Ascending aorta (tissue), 2 donors: ENCODE data around the gene AOC3. TPM values are rescaled to one million over a fixed set of nuclear protein-coding genes. Genes with fewer than 3 reads are reported as not detected.
"Not testable (repeated sequence)": the region's sequence is repeated elsewhere in the genome, so short reads cannot be mapped to it uniquely, and the experiment has no call there.

Experiments used
- DNase-seq, 2 donors: peaks; one replicate each; pipeline ENCODE4 v3.0.0-alpha.2; 2019; ENCODE audit warnings: low spot score in 2 of 2
- H3K27ac ChIP-seq, 2 donors: fragments of 200-600 bp; sonication (generic); one replicate each; pipeline ENCODE4 v1.5.1; 2016 to 2017; ENCODE audit warnings: mild to moderate bottlenecking in 1 of 2
- H3K27me3 ChIP-seq: fragments of 200-600 bp; sonication (generic); one replicate; pipeline ENCODE4 v1.5.1; 2017
- H3K36me3 ChIP-seq, 2 donors: fragments of 200-600 bp; sonication (generic); one replicate each; pipeline ENCODE4 v1.5.1; 2016
- H3K4me1 ChIP-seq, 2 donors: fragments of 200-600 bp; sonication (generic); one replicate each; pipeline ENCODE4 v1.5.1; 2016 to 2017; ENCODE audit warnings: mild to moderate bottlenecking in 1 of 2
- H3K4me3 ChIP-seq, 2 donors: fragments of 200-600 bp; sonication (generic); one replicate each; pipeline ENCODE4 v1.5.1; 2016 to 2017; ENCODE audit warnings: mild to moderate bottlenecking in 1 of 2
- H3K9me3 ChIP-seq, 2 donors: fragments of 200-600 bp; sonication (generic); one replicate each; pipeline ENCODE4 v1.5.1; 2016
- CTCF ChIP-seq, 3 experiments: fragments of 200-600 bp in 2 of 3; fragments of 450-650 bp in 1 of 3; sonication (generic) in 2 of 3; IDR thresholded peaks; one replicate each; pipeline ENCODE4 v1.5.1; 2016 to 2019; ENCODE audit warnings: antibody characterized with exemption in 3 of 3, mild to moderate bottlenecking in 1 of 3, moderate library complexity in 1 of 3
- intact Hi-C: fragments of 100-400 bp; cut with DNase I; formaldehyde crosslinking; loops from one replicate; pipeline ENCODE4 v1.15.1; 2023
- total RNA-seq: library from RNA; depleted of rRNA; stranded (reverse); fragments of >200 nt; gene quantifications from one replicate; pipeline ENCODE4 v1.1.0, GENCODE V29; 2016

AOC3 gene
- total RNA-seq, 1 donor from 2014 or later, result 128 TPM

DNA sequence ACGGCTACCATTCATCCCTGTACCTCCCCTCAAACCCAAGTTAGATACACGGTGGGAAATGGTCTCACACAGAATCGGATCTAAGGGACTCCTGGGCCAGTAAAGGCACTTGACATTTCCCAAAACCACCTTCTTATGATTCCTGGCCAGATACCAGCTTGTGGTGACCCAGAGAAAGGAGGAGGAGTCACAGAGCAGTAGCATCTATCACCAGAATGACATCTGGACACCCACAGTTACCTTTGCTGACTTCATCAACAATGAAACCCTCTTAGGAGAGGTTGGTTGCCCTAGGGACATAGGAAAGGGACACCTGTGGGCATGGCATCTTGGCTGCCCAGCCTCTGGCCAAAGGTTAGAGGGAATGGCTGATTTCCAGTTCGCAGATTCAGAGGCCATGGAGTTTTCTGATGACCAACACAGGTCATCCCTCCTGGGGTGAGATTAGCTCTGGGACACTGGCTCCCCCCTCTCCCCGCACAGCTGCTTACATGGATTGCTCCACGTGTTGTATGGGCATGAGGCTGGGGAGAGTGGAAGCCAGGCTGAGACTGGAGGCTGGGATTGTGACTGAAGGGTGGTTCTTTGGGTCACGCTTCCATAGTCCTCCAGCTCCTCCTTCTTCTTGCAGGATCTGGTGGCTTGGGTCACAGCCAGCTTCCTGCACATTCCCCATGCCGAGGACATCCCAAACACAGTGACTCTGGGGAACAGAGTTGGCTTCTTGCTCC is 1.4 kb upstream of the AOC3 start:
- Histone ChIP-seq H3K4me3 (peak overlapping the region in 1 of 2 donors; percentile 62), H3K4me1 (peaks cover 0 to 17% of the 10 kb centered on the region in 2 donors), H3K36me3 (peaks cover 9 to 13% of the 10 kb centered on the region in 2 donors), H3K27ac (peak overlapping the region in 1 of 2 donors; percentile 19), H3K27me3 (no peaks in the 10 kb centered on the region), H3K9me3 (no peaks in the 10 kb centered on the region)
- intact Hi-C loops, result loop anchor here (2.0 to 10.0 kb wide), 2 partner anchors 45 to 145 kb away; partner anchors contain the start of gene RPL27
- no peak for TF ChIP-seq CTCF (IDR thresholded peaks at IDR 0.05)
- DNase-seq, result no peak

- intact Hi-C loops, result loop anchor here (1.0 to 2.0 kb wide), 2 partner anchors 43 to 78 kb away; no protein-coding TSS in a partner anchor
- not testable (repeated sequence) for H3K36me3 ChIP-seq, DNase-seq, H3K27me3 ChIP-seq, H3K9me3 ChIP-seq
- Histone ChIP-seq H3K27ac (peak overlapping the region; percentile 83 to 84), H3K4me3 (peak overlapping the region; percentile 51 to 62), H3K4me1 (peaks cover 0 to 23% of the 10 kb centered on the region in 2 donors)
Observed at GRCh38 chr17:42851371-42852240, 607 bp downstream of the AOC3 start.

GRCh38 chr17:42852351-42852750 is 1.4 kb downstream of the AOC3 start:
- Histone ChIP-seq H3K4me1 (peaks cover 0 to 23% of the 10 kb centered on the region in 2 donors), H3K4me3 (peak overlapping the region; percentile 51 to 62), H3K27ac (peak overlapping the region; percentile 83 to 84), H3K36me3 (peaks cover 3 to 8% of the 10 kb centered on the region in 2 donors), H3K27me3 (no peaks in the 10 kb centered on the region), H3K9me3 (no peaks in the 10 kb centered on the region)
- intact Hi-C loops, result no loop called here
- no peak for TF ChIP-seq CTCF (IDR thresholded peaks at IDR 0.05)
- DNase-seq, result no peak

DNA sequence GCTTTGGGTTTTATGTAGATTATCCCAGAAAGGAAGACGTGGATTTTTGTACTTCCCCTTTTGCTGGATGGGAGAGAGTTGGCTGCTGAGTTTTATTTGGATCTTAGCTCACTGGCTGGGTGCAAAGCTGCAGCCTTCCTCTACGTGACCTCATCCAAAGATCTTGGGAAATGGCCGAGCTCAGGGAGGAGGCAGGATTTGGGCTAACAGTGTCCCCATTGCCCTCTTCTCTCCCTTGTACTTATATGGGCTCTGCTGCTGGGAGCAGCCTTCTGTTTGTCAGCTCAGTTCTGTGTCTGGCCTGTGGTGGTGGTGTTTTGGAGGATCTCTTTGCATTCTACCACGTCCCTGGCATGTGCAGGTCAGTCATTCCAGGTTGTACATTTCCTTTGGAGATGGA is 2.0 kb downstream of the AOC3 start:
- peaks cover 0 to 23% of the 10 kb centered on the region in 2 donors for H3K4me1 ChIP-seq
- no peaks in the 10 kb centered on the region for H3K9me3 ChIP-seq
- H3K4me3 ChIP-seq, result peak overlapping the region; percentile 51 to 62
- peaks cover 3 to 15% of the 10 kb centered on the region in 2 donors for H3K36me3 ChIP-seq
- TF ChIP-seq CTCF (IDR thresholded peaks at IDR 0.05), result no peak
- peak in 1 of 2 donors; percentile 77 for DNase-seq
- H3K27me3 ChIP-seq, result no peaks in the 10 kb centered on the region
- intact Hi-C loops, result no loop called here
- peak overlapping the region; percentile 83 to 84 for H3K27ac ChIP-seq

- H3K9me3 ChIP-seq, result no peaks in the 10 kb centered on the region
- TF ChIP-seq CTCF (IDR thresholded peaks at IDR 0.05), result no peak
- H3K36me3 ChIP-seq, result peaks cover 3 to 15% of the 10 kb centered on the region in 2 donors
- H3K27ac ChIP-seq, result peak overlapping the region; percentile 83 to 84
- no peaks in the 10 kb centered on the region for H3K27me3 ChIP-seq
- H3K4me1 ChIP-seq, result peaks cover 0 to 23% of the 10 kb centered on the region in 2 donors
- no peak for DNase-seq
- intact Hi-C loops, result no loop called here
- peak overlapping the region; percentile 51 to 62 for H3K4me3 ChIP-seq
Observed at GRCh38 chr17:42853597-42853967, 2.6 kb downstream of the AOC3 start.
